Activated CD8-positive, alpha-beta memory T cell treated with anti-CD3 and anti-CD28 coated beads, Interleukin-2, amount 10 ng/mL, durations not matched to agents 7 days and 5 days (primary cell): ENCODE measurements around the gene OLIG2. TPM values are rescaled to one million over a fixed set of nuclear protein-coding genes. Genes with fewer than 3 reads are reported as not detected.
A peak's percentile ranks its signal among the peaks of the same experiment; 100 is the strongest.

Experiments used
- ATAC-seq: fragments of 150-1000 bp; cut with Tn5 transposase; one replicate; pipeline ENCODE4 v1.10.0; 2021; ENCODE audit warnings: moderate library complexity
- CTCF ChIA-PET: fragments of 350-600 bp; sonication (Branson Sonifier 250); formaldehyde crosslinking; loops from one replicate; lab custom pipeline; 2021; ENCODE audit warnings: antibody characterized with exemption; lab: Charles Lee
- DNase-seq: peaks from one replicate; pipeline ENCODE4 v3.0.0-alpha.2; 2020
- H3K27ac Mint-ChIP-seq: one replicate; pipeline ENCODE4 v1.8.0; 2021; ENCODE audit warnings: mild to moderate bottlenecking, mixed read lengths
- H3K27me3 Mint-ChIP-seq: one replicate; pipeline ENCODE4 v1.8.0; 2021; ENCODE audit warnings: mixed read lengths
- H3K36me3 Mint-ChIP-seq: one replicate; pipeline ENCODE4 v1.8.0; 2021; ENCODE audit warnings: mild to moderate bottlenecking, mixed read lengths
- H3K4me1 Mint-ChIP-seq: one replicate; pipeline ENCODE4 v1.8.0; 2021; ENCODE audit warnings: mixed read lengths
- H3K4me3 Mint-ChIP-seq: one replicate; pipeline ENCODE4 v1.8.0; 2021; ENCODE audit warnings: mild to moderate bottlenecking, moderate library complexity, mixed read lengths
- H3K9me3 Mint-ChIP-seq: one replicate; pipeline ENCODE4 v1.8.0; 2022; ENCODE audit warnings: low read depth, mixed read lengths
- total RNA-seq, 2 experiments: library from RNA; stranded (reverse); gene quantifications; one replicate each; pipeline ENCODE4 v1.2.3, GENCODE V29; 2021

Gene OLIG2
- total RNA-seq, 2 experiments from 2014 or later: not detected

GRCh38 chr21:33022828-33023573, 2.7 kb upstream of the OLIG2 start:
- peak overlapping the region; percentile 44 for H3K27ac Mint-ChIP-seq
- no peaks in the 10 kb centered on the region for H3K9me3 Mint-ChIP-seq
- peaks cover 21% of the 10 kb centered on the region for H3K4me1 Mint-ChIP-seq
- DNase-seq: peak; percentile 22
- ATAC-seq: no peak
- H3K27me3 Mint-ChIP-seq: peaks cover 88% of the 10 kb centered on the region
- H3K4me3 Mint-ChIP-seq: no peak overlapping the region
- H3K36me3 Mint-ChIP-seq: no peaks in the 10 kb centered on the region
- CTCF ChIA-PET: interaction anchor here (1.1 kb wide), 1 partner anchor 174 kb away, joined by 3 read pairs; no protein-coding TSS in a partner anchor

GRCh38 chr21:33023574-33024200, 2.0 kb upstream of the OLIG2 start:
- ATAC-seq (no peak), DNase-seq (peak; percentile 39)
- H3K27ac Mint-ChIP-seq: peak overlapping the region; percentile 20
- CTCF ChIA-PET: interaction anchor here (1.1 kb wide), 1 partner anchor 173 kb away, joined by 3 read pairs; no protein-coding TSS in a partner anchor
- no peak overlapping the region for H3K4me3 Mint-ChIP-seq
- no peaks in the 10 kb centered on the region for H3K36me3 Mint-ChIP-seq
- no peaks in the 10 kb centered on the region for H3K9me3 Mint-ChIP-seq
- H3K4me1 Mint-ChIP-seq: peaks cover 24% of the 10 kb centered on the region
- H3K27me3 Mint-ChIP-seq: peaks cover 88% of the 10 kb centered on the region

- no peaks in the 10 kb centered on the region for H3K9me3 Mint-ChIP-seq
- ATAC-seq (no peak), DNase-seq (peak; percentile 12)
- no peak overlapping the region for H3K4me3 Mint-ChIP-seq
- peaks cover 1% of the 10 kb centered on the region for H3K36me3 Mint-ChIP-seq
- peaks cover 23% of the 10 kb centered on the region for H3K4me1 Mint-ChIP-seq
- peaks cover 88% of the 10 kb centered on the region for H3K27me3 Mint-ChIP-seq
- H3K27ac Mint-ChIP-seq: peak overlapping the region; percentile 63
- CTCF ChIA-PET: interaction anchor here (1.2 to 1.4 kb wide), 2 partner anchors 103 to 172 kb away, joined by 3 read pairs; no protein-coding TSS in a partner anchor
Measured at GRCh38 chr21:33024201-33025103, 1.3 kb upstream of the OLIG2 start.

- Mint-ChIP-seq H3K4me1 (peaks cover 23% of the 10 kb centered on the region), H3K36me3 (peaks cover 1% of the 10 kb centered on the region), H3K9me3 (no peaks in the 10 kb centered on the region), H3K27me3 (peaks cover 91% of the 10 kb centered on the region), H3K27ac (peak overlapping the region; percentile 63), H3K4me3 (no peak overlapping the region)
- no peak for ATAC-seq
- DNase-seq: no peak
- CTCF ChIA-PET: interaction anchor here (1.2 to 1.4 kb wide), 2 partner anchors 102 to 172 kb away, joined by 3 read pairs; no protein-coding TSS in a partner anchor
Measured at GRCh38 chr21:33025106-33025488, 638 bp upstream of the OLIG2 start.

GRCh38 chr21:33026443-33026858, 716 bp downstream of the OLIG2 start:
- CTCF ChIA-PET: no interaction called here
- peak overlapping the region; percentile 70 for H3K27ac Mint-ChIP-seq

DNA sequence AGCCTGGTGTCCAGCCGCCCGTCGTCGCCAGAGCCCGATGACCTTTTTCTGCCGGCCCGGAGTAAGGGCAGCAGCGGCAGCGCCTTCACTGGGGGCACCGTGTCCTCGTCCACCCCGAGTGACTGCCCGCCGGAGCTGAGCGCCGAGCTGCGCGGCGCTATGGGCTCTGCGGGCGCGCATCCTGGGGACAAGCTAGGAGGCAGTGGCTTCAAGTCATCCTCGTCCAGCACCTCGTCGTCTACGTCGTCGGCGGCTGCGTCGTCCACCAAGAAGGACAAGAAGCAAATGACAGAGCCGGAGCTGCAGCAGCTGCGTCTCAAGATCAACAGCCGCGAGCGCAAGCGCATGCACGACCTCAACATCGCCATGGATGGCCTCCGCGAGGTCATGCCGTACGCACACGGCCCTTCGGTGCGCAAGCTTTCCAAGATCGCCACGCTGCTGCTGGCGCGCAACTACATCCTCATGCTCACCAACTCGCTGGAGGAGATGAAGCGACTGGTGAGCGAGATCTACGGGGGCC, 1.2 kb downstream of the OLIG2 start:
- Mint-ChIP-seq H3K36me3 (peaks cover 1% of the 10 kb centered on the region), H3K9me3 (no peaks in the 10 kb centered on the region), H3K27me3 (peaks cover 89% of the 10 kb centered on the region), H3K27ac (peak overlapping the region; percentile 70), H3K4me3 (no peak overlapping the region), H3K4me1 (peaks cover 19% of the 10 kb centered on the region)
- CTCF ChIA-PET: no interaction called here
- DNase-seq (no peak), ATAC-seq (no peak)

More at GRCh38 chr21:33026443-33026858, 716 bp downstream of the OLIG2 start:
- Mint-ChIP-seq H3K9me3 (no peaks in the 10 kb centered on the region), H3K4me1 (peaks cover 19% of the 10 kb centered on the region), H3K4me3 (no peak overlapping the region), H3K27me3 (peaks cover 91% of the 10 kb centered on the region), H3K36me3 (peaks cover 1% of the 10 kb centered on the region)
- DNase-seq: no peak
- no peak for ATAC-seq

GRCh38 chr21:33027401-33028286, 1.9 kb downstream of the OLIG2 start:
- peaks cover 1% of the 10 kb centered on the region for H3K36me3 Mint-ChIP-seq
- DNase-seq (no peak), ATAC-seq (no peak)
- CTCF ChIA-PET: no interaction called here
- H3K4me3 Mint-ChIP-seq: no peak overlapping the region
- H3K9me3 Mint-ChIP-seq: no peaks in the 10 kb centered on the region
- H3K27me3 Mint-ChIP-seq: peaks cover 89% of the 10 kb centered on the region
- H3K4me1 Mint-ChIP-seq: peaks cover 15% of the 10 kb centered on the region
- H3K27ac Mint-ChIP-seq: no peak overlapping the region

- Mint-ChIP-seq H3K36me3 (peaks cover 1% of the 10 kb centered on the region), H3K9me3 (no peaks in the 10 kb centered on the region), H3K27ac (peak overlapping the region; percentile 30), H3K4me1 (peaks cover 14% of the 10 kb centered on the region), H3K27me3 (peaks cover 87% of the 10 kb centered on the region), H3K4me3 (peak overlapping the region; percentile 29)
- no peak for ATAC-seq
- CTCF ChIA-PET: no interaction called here
- DNase-seq: no peak
Measured at GRCh38 chr21:33028287-33028670, 2.5 kb downstream of the OLIG2 start.

GRCh38 chr21:33028773-33029384, 3.1 kb downstream of the OLIG2 start:
- DNase-seq: no peak
- CTCF ChIA-PET: interaction anchor here (1.4 kb wide), 1 partner anchor 7 kb away, joined by 4 read pairs; no protein-coding TSS in a partner anchor
- no peak for ATAC-seq
- peaks cover 81% of the 10 kb centered on the region for H3K27me3 Mint-ChIP-seq
- H3K9me3 Mint-ChIP-seq: no peaks in the 10 kb centered on the region
- H3K27ac Mint-ChIP-seq: peak overlapping the region; percentile 52
- peaks cover 14% of the 10 kb centered on the region for H3K4me1 Mint-ChIP-seq
- H3K4me3 Mint-ChIP-seq: no peak overlapping the region
- H3K36me3 Mint-ChIP-seq: peaks cover 1% of the 10 kb centered on the region

DNA sequence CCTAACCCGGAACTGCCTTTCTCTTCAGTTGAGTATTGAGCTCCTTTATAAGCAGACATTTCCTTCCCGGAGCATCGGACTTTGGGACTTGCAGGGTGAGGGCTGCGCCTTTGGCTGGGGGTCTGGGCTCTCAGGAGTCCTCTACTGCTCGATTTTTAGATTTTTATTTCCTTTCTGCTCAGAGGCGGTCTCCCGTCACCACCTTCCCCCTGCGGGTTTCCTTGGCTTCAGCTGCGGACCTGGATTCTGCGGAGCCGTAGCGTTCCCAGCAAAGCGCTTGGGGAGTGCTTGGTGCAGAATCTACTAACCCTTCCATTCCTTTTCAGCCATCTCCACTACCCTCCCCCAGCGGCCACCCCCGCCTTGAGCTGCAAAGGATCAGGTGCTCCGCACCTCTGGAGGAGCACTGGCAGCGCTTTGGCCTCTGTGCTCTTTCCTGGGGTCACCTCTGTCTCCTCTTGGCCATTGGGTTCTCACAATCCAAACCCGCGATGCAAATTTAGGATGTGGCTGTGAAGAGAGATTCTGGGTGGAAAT, 3.7 kb downstream of the OLIG2 start:
- no peak for DNase-seq
- H3K27ac Mint-ChIP-seq: peak overlapping the region; percentile 15
- H3K4me3 Mint-ChIP-seq: no peak overlapping the region
- peaks cover 13% of the 10 kb centered on the region for H3K4me1 Mint-ChIP-seq
- no peak for ATAC-seq
- H3K27me3 Mint-ChIP-seq: peaks cover 80% of the 10 kb centered on the region
- CTCF ChIA-PET: interaction anchor here (1.4 kb wide), 1 partner anchor 8 kb away, joined by 4 read pairs; no protein-coding TSS in a partner anchor
- no peaks in the 10 kb centered on the region for H3K9me3 Mint-ChIP-seq
- peaks cover 1% of the 10 kb centered on the region for H3K36me3 Mint-ChIP-seq

DNA sequence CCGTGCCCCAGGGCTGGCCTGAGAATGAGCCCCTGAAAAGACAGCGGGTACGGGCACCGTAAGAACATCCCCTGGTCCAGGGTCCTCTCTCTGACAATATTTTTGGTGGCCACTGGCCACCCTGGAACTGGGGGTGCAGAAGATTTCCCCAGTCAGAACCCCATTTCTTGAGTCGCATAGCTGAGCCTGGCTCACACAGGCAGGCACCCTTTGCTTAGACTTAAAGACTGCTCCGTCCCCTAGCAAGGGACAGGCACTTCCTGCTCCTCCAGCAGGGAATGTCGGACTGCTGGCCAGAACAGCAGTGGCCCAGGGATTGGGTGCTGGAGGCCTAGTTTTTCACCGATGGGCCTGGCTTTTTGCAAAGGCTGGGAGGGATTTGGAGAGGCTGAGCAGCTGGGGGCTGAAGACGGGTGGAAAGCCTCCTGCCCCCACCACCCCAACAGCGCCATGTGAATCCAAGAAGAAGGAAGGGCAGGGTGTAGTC, 4.3 kb downstream of the OLIG2 start:
- no peak overlapping the region for H3K27ac Mint-ChIP-seq
- H3K4me3 Mint-ChIP-seq: no peak overlapping the region
- H3K27me3 Mint-ChIP-seq: peaks cover 77% of the 10 kb centered on the region
- H3K4me1 Mint-ChIP-seq: peaks cover 13% of the 10 kb centered on the region
- H3K9me3 Mint-ChIP-seq: no peaks in the 10 kb centered on the region
- CTCF ChIA-PET: interaction anchor here (1.4 kb wide), 1 partner anchor 9 kb away, joined by 4 read pairs; no protein-coding TSS in a partner anchor
- DNase-seq (no peak), ATAC-seq (no peak)
- H3K36me3 Mint-ChIP-seq: peaks cover 1% of the 10 kb centered on the region
